HG02885 (cell line): Measurements from ENCODE around the gene VAPA.

Source experiments
- ATAC-seq: cut with Tn5 transposase; IDR thresholded peaks from one replicate; pipeline ENCODE4 v1.9.1; 2021; ENCODE audit warnings: mild to moderate bottlenecking; ENCODE audit not compliant: unreplicated experiment, poor library complexity

Gene VAPA

GRCh38 chr18:9931146-9931545, 17.3 kb downstream of the VAPA start:
- no peak for ATAC-seq

- ATAC-seq = no peak
These were observed 17.9 kb downstream of the VAPA start for GRCh38 chr18:9931678-9932077.

GRCh38 chr18:9933865-9934264, 20.0 kb downstream of the VAPA start:
- ATAC-seq = no peak

- no peak for ATAC-seq
These were observed 20.5 kb downstream of the VAPA start for GRCh38 chr18:9934274-9934673.

GRCh38 chr18:9941103-9941502, 27.3 kb downstream of the VAPA start:
- ATAC-seq = no peak

GRCh38 chr18:9941660-9942059, 27.8 kb downstream of the VAPA start:
- ATAC-seq = no peak

GRCh38 chr18:9943311-9943710, 29.5 kb downstream of the VAPA start:
- no peak for ATAC-seq

- ATAC-seq = no peak
These were observed 31.0 kb downstream of the VAPA start for GRCh38 chr18:9944805-9945204.

GRCh38 chr18:9946831-9947230, 33.0 kb downstream of the VAPA start:
- no peak for ATAC-seq

GRCh38 chr18:9947248-9947647, 33.4 kb downstream of the VAPA start:
- ATAC-seq = no peak

- no peak for ATAC-seq
These were observed 35.5 kb downstream of the VAPA start for GRCh38 chr18:9949315-9949714.

GRCh38 chr18:9949861-9950260, 36.0 kb downstream of the VAPA start:
- no peak for ATAC-seq

GRCh38 chr18:9950289-9951016, 36.6 kb downstream of the VAPA start:
- no peak for ATAC-seq

- no peak for ATAC-seq
These were observed 37.4 kb downstream of the VAPA start for GRCh38 chr18:9951022-9951859.

GRCh38 chr18:9952633-9953416, 39.0 kb downstream of the VAPA start:
- no peak for ATAC-seq

GRCh38 chr18:9958861-9959399, 45.1 kb downstream of the VAPA start:
- ATAC-seq = no peak

- no peak for ATAC-seq
These were observed 45.7 kb downstream of the VAPA start for GRCh38 chr18:9959564-9959963.

- ATAC-seq = no peak
These were observed 46.6 kb downstream of the VAPA start for GRCh38 chr18:9960258-9960904.

GRCh38 chr18:9961041-9961440, 47.2 kb downstream of the VAPA start:
- no peak for ATAC-seq
